Lung (tissue), 12 donors: Measurements from ENCODE around the gene IPPK. TPM values are rescaled to one million over a fixed set of nuclear protein-coding genes. Genes with fewer than 3 reads are reported as not detected.

ENCODE experiments used
- ATAC-seq: fragments of 200-7000 bp; cut with Tn5 transposase; one replicate; pipeline ENCODE4 v1.9.1; 2020; ENCODE audit warnings: moderate number of reproducible peaks; ENCODE audit not compliant: insufficient read depth, low FRiP score
- DNase-seq, 3 donors: peaks; one replicate each; pipeline ENCODE4 v3.0.0-alpha.2; 2013 to 2017
- H3K27ac ChIP-seq, 2 donors: one replicate each; pipeline ENCODE4 v1.5.1; 2013; ENCODE audit warnings: mild to moderate bottlenecking in 2 of 2, moderate library complexity in 2 of 2, control low read depth in 1 of 2, inconsistent platforms in 1 of 2, low read depth in 1 of 2, low read length in 1 of 2
- H3K27me3 ChIP-seq, 3 donors: one replicate each; pipeline ENCODE4 v1.5.1; 2013; ENCODE audit warnings: low read length in 2 of 3; ENCODE audit not compliant: control insufficient read depth in 3 of 3, insufficient read depth in 3 of 3
- H3K36me3 ChIP-seq, 4 donors: one replicate each; pipeline ENCODE4 v1.5.1; 2013; ENCODE audit warnings: low read length in 4 of 4, mild to moderate bottlenecking in 1 of 4, moderate library complexity in 1 of 4; ENCODE audit not compliant: control insufficient read depth in 4 of 4, insufficient read depth in 4 of 4
- H3K4me1 ChIP-seq, 5 donors: one replicate each; pipeline ENCODE4 v1.5.1; 2013; ENCODE audit warnings: low read length in 5 of 5, mild to moderate bottlenecking in 2 of 5, moderate library complexity in 1 of 5; ENCODE audit not compliant: control insufficient read depth in 5 of 5, insufficient read depth in 5 of 5
- H3K4me3 ChIP-seq: one replicate; pipeline ENCODE4 v1.5.1; 2013; ENCODE audit warnings: mild to moderate bottlenecking, control low read depth, moderate library complexity
- H3K9ac ChIP-seq, 2 donors: one replicate each; pipeline ENCODE4 v1.5.1; 2013; ENCODE audit warnings: low read length in 2 of 2, control low read depth in 1 of 2; ENCODE audit not compliant: insufficient read depth in 1 of 2
- H3K9me3 ChIP-seq, 4 donors: one replicate each; pipeline ENCODE4 v1.5.1; 2013; ENCODE audit warnings: low read length in 3 of 4, mild to moderate bottlenecking in 1 of 4, moderate library complexity in 1 of 4; ENCODE audit not compliant: control insufficient read depth in 4 of 4, insufficient read depth in 3 of 4
- WGBS, 2 donors: extraction: QIAGEN DNeasy Blood & Tissue Kit; methylation state at CpG; one replicate each; pipeline ENCODE4 v1.1.7; 2013; 5-methylcytosine and 5-hydroxymethylcytosine counted together
- polyA plus RNA-seq, 2 donors: library from polyadenylated mRNA; stranded (reverse); fragments of 200-250 nt; gene quantifications; one replicate each; pipeline ENCODE4 v1.2.1, GENCODE V29; 2013
- total RNA-seq, 2 donors: library from RNA; depleted of rRNA in 1 of 2; stranded (reverse); fragments of >200 nt in 1 of 2; gene quantifications; one replicate each; pipeline ENCODE4 v1.2.1, GENCODE V29; 2014 to 2021
- TF ChIP-seq, protein P1 (sequence below): IDR thresholded peaks from 2 replicates; pipeline ENCODE4 v1.5.1; 2012; ENCODE audit warnings: mild to moderate bottlenecking; ENCODE audit errors: control extremely low read depth, extremely low read depth
- donor health status: control.
- donor health status: control.
- donor health status: Bipolar disorder and iron deficiency.
- donor health status: healthy.
- donor health status: DM: yes; HTN: yes; CAD: no.

Gene IPPK
- total and polyA plus RNA-seq, 4 donors: 6.0 to 9.6 (median 6.8) TPM

DNA sequence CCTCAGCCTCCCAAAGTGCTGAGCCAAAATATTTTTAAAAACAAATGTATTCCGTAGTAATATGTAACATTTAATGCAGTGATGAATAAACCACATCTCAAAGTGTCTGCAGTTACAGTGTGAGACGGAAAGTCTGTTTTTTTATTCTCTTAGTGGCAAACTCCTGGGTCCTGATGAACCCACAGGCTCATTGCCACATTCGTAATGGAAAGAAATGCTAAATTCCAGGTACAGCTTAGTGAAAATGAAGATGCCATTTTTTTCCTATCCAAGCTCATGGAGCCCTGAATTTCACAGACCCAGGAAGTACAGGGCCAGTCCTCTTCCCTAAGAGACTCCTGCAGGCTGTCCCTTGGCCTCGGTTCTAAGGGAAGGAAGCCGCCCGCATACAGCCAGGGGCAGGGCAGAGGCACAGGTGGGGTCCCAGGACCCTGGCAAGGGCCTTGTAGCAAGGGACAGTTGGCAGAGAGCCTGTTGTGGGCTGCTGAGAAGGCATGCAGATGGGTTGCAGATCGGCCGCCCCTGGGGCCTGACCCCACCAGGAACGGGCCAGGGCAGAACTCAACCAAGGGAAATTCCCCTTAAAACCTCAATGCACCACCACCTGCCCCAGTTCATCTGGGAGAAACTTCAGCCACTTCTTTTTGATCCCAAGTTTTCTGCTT is 36.2 kb downstream of the IPPK start:
- Histone ChIP-seq H3K4me3 (no peak overlapping the region), H3K9me3 (no peaks in the 10 kb centered on the region), H3K9ac (no peak overlapping the region), H3K4me1 (peaks cover 0 to 5% (median 0%) of the 10 kb centered on the region in 5 donors), H3K27ac (no peak overlapping the region), H3K36me3 (peaks cover 8 to 42% (median 26%) of the 10 kb centered on the region in 4 donors), H3K27me3 (no peaks in the 10 kb centered on the region)
- WGBS, 2 donors: 87 to 89% methylated on average over 9 of the region's 9 CpGs
- ATAC-seq: no peak
- no peak for DNase-seq
- TF ChIP-seq, protein P1, sequence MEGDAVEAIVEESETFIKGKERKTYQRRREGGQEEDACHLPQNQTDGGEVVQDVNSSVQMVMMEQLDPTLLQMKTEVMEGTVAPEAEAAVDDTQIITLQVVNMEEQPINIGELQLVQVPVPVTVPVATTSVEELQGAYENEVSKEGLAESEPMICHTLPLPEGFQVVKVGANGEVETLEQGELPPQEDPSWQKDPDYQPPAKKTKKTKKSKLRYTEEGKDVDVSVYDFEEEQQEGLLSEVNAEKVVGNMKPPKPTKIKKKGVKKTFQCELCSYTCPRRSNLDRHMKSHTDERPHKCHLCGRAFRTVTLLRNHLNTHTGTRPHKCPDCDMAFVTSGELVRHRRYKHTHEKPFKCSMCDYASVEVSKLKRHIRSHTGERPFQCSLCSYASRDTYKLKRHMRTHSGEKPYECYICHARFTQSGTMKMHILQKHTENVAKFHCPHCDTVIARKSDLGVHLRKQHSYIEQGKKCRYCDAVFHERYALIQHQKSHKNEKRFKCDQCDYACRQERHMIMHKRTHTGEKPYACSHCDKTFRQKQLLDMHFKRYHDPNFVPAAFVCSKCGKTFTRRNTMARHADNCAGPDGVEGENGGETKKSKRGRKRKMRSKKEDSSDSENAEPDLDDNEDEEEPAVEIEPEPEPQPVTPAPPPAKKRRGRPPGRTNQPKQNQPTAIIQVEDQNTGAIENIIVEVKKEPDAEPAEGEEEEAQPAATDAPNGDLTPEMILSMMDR: no peak

DNA sequence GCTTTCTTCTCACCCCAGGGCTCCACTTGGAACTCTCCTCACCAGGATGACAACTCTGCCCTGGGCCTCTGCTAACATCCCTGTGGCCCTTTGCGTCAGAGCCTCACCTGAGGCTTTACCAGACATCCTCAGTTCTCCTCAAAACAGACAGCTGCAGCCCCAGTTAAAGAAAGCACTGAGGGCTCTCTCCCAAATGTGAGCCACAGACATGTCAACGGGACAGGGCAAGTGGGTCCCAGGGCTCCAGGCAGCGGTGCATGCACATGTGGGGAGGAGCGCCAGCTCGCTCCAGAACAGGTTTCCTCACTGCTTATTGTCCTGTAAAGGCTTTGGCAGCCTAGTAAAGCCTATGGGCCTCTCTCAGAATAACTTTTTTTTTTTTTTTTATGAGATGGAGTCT is 37.3 kb downstream of the IPPK start:
- DNase-seq (no peak), ATAC-seq (no peak)
- TF ChIP-seq, protein P1: no peak
- Histone ChIP-seq H3K36me3 (peaks cover 6 to 36% (median 25%) of the 10 kb centered on the region in 4 donors), H3K9me3 (no peaks in the 10 kb centered on the region), H3K27ac (no peak overlapping the region), H3K27me3 (no peaks in the 10 kb centered on the region), H3K9ac (no peak overlapping the region), H3K4me3 (no peak overlapping the region), H3K4me1 (peaks cover 0 to 5% (median 0%) of the 10 kb centered on the region in 5 donors)
- WGBS, 2 donors: 97 to 98% methylated on average over 5 of the region's 5 CpGs

DNA sequence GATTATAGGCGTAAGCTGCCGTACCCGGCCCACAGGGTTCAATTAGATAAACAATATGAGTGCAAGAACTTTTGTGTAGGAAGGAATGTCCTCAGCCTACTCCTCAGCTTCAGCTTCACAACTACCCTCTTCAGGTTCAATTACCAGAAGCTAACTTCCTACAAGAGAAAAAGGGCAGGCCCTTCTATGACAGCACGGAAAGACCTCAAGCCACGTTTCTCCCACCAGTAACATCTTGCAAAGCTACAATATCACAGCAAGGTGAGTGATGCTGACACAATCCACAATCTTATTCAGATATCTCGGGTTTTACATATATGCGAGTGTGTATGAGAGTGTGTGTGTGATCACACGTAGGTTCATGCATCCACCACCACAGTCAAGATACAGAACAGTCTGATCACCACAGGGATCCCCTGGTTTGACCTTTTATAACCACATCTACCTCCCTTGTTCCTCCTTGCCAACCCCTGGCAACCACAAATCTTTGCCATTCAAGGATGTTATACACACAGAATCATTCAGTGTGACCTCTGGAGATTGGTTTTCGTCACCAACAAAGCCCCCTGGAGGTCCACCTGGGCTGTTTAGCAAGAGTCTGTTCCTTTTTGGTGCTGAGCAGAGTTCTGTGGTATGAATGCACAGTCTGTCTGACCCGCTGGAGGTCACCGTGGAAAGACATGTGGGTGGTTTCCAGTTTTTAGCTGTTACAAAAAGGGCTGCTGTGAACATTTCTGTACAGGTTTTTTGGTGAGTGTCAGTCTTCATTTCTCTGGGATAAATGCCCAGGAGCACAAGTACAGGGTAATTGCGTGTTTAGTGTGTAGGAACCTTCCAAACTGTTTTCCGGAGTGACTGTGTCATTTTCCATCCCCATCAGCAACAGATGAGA is 38.2 kb downstream of the IPPK start:
- Histone ChIP-seq H3K36me3 (peaks cover 6 to 31% (median 23%) of the 10 kb centered on the region in 4 donors), H3K4me1 (peaks cover 0 to 5% (median 0%) of the 10 kb centered on the region in 5 donors), H3K9ac (no peak overlapping the region), H3K9me3 (no peaks in the 10 kb centered on the region), H3K4me3 (no peak overlapping the region), H3K27ac (no peak overlapping the region), H3K27me3 (no peaks in the 10 kb centered on the region)
- ATAC-seq (no peak), DNase-seq (no peak)
- TF ChIP-seq, protein P1: no peak
- WGBS, 2 donors: 90 to 93% methylated on average over 13 of the region's 13 CpGs
